Occipital lobe (tissue), 2 donors: ENCODE data around the gene WTAP. TPM values are rescaled to one million over a fixed set of nuclear protein-coding genes. Genes with fewer than 3 reads are reported as not detected.
"Not testable (repeated sequence)": the region's sequence is repeated elsewhere in the genome, so short reads cannot be mapped to it uniquely, and the experiment has no call there.

Source experiments
- DNase-seq: peaks from one replicate; lab custom pipeline; 2025; lab: John Stamatoyannopoulos, UW
- total RNA-seq: library from RNA; depleted of rRNA; stranded (reverse); fragments of >200 nt; gene quantifications from one replicate; pipeline ENCODE4 v1.2.3, GENCODE V29; 2014

Gene WTAP
- total RNA-seq, 1 donor from 2014 or later: 147 TPM

DNA sequence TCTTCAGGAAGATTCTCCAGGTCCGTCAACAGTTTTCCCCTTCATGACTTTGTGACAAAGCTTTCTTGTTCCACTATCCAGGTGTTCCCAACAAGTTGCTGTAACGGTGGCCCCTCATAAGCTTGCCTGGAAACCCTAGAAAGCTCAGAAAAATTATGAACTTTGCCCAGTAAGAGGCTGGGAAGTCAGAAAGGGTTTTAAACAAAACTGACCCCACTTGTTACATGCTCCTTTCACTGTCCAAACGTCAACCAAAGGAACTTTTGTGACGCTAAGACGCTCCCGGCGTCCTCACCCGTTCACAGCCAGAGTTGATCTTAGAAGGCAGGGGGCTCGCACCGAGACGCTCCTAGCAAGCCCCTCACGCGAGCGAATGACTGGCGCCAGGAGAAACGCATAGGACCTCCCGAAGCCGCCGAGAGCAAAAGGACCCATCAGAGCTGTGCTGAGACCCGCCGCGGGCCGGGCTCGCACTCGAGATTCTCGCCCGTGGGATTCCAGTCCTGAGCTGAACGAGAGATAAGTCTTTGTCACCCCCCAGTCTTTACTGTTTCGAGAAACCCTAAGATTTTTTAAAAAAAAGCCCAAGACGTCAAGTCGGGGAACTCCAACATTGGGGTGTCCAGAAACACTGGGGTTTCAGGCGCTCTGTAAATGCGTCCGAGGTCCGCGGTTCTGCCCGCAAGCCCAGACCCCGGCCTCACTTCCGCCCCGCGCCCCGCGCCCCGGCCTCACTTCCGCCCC lies 34.0 kb downstream of the WTAP start:
- DNase-seq: no peak

- DNase-seq: peak; percentile 96
Measured at GRCh38 chr6:159761873-159762680, 34.8 kb downstream of the WTAP start, which contains the start of gene ACAT2. Gene ACAT2, plus strand, starts transcription at chr6:159762045. Its CDS starts 43 bp downstream, at chr6:159762088.

- DNase-seq: no peak
Measured at GRCh38 chr6:159762681-159763293, 35.5 kb downstream of the WTAP start.

GRCh38 chr6:159766906-159767305 lies 39.6 kb downstream of the WTAP start:
- DNase-seq: no peak

GRCh38 chr6:159769470-159769869 lies 42.2 kb downstream of the WTAP start:
- DNase-seq: no peak

- DNase-seq: no peak
Measured at GRCh38 chr6:159772196-159772595, 44.9 kb downstream of the WTAP start.

DNA sequence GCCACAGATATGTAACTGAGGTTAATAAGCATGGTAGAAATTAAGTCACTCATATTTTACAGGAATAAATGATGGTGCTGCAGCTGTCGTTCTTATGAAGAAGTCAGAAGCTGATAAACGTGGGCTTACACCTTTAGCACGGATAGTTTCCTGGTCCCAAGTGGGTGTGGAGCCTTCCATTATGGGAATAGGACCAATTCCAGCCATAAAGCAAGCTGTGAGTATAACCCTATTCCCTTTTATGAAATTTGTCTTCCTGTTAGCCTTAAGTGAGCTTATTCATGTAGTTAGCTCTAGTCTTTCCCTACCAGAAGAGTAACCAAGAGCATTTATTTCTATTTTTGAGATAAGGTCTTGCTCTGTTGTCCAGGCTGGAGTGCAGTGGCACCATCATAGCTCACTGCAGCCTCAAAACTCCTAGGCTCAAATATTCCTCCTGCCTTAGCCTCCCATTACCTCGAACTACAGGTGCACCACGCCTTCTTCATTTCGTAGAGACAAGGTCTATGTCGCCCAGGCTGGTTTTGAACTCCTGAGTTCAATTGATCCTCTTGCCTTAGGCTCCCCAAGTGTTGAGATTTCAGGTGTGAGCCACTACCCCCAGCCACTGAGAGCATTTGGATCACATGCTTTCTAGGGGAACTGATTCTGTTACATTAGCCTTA lies 50.1 kb downstream of the WTAP start:
- no peak for DNase-seq

DNA sequence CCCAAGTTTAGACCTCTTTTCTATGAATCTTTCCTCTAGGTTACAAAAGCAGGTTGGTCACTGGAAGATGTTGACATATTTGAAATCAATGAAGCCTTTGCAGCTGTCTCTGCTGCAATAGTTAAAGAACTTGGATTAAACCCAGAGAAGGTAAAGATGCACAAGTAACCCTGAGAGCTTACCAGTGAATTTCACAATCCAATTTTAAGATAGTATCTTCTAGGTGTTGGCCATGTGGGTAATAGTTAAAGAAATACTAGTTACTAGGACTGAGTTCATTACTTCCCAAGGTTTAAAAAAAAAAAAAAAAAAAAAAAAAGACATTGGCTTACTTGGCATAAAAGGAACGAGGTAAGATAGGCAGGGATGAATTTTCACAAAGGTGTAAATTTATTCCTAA lies 50.8 kb downstream of the WTAP start:
- DNase-seq: no peak

- DNase-seq: no peak
Measured at GRCh38 chr6:159778542-159779103, 51.3 kb downstream of the WTAP start.

GRCh38 chr6:159788276-159788675 lies 61.0 kb downstream of the WTAP start:
- no peak for DNase-seq

- no peak for DNase-seq
Measured at GRCh38 chr6:159788753-159789376, 61.6 kb downstream of the WTAP start.

DNA sequence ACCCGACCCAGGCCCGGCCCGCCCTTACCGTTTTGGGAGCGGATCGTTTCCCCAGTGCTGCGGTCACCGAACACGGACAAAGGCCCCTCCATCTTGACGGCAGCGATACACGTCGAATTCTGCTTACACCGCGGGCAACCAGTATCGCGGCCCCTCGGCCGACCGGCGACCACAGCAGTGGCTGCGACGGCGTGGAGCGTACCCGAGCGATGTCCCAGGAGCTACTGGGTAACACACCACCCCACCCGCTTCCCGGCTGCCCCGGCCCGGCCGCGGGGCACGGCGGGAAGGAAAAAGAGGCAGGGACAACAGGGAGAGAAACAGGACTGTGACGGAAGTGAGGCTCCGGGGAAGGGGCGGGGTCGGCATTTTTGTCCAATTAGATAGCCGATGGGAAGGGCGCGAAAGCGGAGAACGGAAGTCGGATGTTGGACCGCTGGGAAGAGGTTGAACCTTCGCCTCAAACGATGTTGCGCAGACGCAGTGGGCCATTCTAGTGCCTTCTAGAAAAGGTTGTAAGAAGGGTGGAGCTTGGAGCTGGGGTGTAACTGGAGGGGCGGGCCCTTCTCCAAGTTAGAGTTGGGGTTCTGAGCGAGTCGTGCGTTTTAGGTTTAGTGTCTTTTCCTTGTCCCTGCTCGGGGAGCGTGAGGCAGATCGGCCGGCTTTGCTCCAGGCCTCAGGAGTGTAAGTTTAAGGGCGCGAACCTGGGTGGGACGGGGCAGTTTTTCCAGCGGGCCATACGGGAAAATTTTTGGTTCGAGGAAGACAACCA lies 62.3 kb downstream of the WTAP start, which contains the start of gene TCP1:
Gene TCP1, minus strand, starts transcription at position 226 of the 772 bp plus-strand sequence. Its CDS starts 134 bp downstream, at position 92.
- peak; percentile 98 for DNase-seq

- peak; percentile 96 for DNase-seq
Measured at GRCh38 chr6:159790149-159790955, 63.0 kb downstream of the WTAP start, which contains the start of gene MRPL18. Gene MRPL18, plus strand, starts transcription at chr6:159790467. Its CDS starts 121 bp downstream, at chr6:159790588.

DNA sequence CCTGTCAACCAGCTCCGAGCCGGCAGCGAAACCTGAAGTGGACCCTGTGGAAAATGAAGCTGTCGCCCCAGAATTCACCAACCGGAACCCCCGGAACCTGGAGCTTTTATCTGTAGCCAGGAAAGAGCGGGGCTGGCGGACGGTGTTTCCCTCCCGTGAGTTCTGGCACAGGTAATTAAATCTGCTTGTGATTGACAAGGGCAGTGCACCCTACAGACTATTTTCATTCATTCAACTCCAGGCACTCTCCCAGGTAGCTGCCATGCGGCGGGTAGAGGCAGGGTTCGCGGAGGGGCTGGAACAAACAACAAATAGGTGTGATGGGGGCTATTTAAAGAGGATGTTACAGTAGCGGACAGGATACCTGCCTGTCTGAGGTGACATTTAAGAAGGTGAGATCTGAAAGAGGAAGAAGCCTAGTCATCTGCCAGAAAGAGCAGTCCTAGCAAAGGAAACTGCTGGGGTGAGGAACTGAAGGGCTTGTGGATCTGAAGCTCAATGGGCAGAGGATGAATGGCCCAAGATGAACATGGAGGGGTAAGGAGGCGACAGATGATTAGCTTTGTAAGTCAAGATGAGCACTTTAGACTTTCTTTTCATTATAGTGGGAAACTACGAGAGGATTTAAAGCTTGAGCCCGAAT lies 63.8 kb downstream of the WTAP start:
- DNase-seq: no peak

DNA sequence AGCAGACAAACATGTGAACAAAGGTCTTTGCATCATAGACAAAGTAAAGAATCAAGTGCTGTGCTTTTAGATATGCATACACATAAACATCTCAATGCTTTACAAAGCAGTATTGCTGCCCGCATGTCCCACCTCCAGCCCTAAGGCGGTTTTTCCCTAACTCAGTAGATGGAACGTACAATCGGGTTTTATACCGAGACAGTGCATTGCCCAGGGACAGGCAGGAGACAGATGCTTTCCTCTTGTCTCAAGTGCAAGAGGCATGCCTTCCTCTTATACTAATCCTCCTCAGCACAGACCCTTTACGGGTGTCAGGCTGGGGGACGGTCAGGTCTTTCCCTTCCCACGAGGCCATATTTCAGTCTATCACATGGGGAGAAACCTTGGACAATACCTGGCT lies 67.7 kb downstream of the WTAP start:
- DNase-seq: not testable (repeated sequence)

DNA sequence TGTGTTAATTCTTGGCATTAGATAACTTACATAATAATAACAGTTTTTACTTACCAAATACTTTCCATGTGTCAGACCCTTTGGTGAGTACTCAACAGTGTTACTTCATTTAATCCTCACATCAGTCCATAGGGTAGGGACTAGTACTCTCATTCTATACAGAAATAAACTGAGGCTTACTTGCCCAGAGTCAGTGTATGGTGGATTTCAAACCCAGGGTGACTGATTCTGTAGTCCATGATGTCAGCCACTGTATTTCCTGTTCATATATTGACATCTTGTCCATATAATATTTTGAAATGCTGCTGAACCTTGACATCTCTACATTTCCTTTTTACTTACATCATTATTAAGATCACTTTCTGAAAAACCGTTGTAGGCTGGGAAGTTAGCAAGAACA lies 70.2 kb downstream of the WTAP start:
- no peak for DNase-seq

DNA sequence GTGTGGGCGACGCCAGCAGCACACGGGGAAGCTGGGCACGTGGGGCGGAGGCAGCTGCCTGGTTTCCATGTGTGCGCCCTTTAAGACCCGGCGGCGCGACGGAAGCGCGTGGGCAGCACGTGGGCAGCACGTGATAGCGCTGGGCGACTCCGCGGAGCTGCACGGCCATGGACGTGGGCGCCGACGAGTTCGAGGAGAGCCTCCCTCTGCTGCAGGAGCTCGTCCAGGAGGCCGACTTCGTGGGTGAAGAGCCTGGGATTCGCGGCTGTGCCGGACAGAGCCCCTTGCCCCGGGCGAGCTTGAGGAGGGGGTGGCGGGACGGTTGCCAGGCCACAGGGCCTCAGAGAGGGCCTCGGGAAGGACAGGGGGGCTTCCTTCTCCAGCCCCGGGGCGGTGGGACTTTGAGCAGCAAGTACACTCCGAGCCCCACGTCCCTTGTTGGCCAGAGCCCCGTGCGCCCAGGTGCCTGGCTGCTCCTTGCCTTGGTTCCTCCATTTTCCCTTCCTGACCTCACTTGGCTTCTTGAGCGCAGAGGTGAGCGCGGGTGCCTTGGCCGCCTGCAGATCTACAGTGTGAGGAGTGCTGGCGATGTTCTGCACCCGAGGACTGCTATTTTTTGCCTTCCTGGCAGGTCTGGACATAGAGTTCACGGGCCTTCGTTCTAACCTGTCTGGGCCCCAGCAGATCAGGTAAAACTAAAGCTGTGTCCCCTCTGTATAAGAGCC lies 73.0 kb downstream of the WTAP start, which contains the start of gene PNLDC1:
Gene PNLDC1, plus strand, starts transcription at position 136 of the 725 bp plus-strand sequence. Its CDS starts 32 bp downstream, at position 168.
- DNase-seq: no peak

GRCh38 chr6:159801935-159802334 lies 74.6 kb downstream of the WTAP start:
- no peak for DNase-seq
